ENCODE measurements around the gene DHRS11.
A peak's percentile ranks its signal among the peaks of the same experiment; 100 is the strongest.

The DHRS11 gene

GRCh38 chr17:36608794-36609497 is 17.3 kb downstream of the DHRS11 start:
- H3K4me3 ChIP-seq (ENCODE audit: low read depth, low read length) = no peak overlapping the region
- DNase-seq (ENCODE audit: low read depth) = no peak
- TF ChIP-seq, protein P1, sequence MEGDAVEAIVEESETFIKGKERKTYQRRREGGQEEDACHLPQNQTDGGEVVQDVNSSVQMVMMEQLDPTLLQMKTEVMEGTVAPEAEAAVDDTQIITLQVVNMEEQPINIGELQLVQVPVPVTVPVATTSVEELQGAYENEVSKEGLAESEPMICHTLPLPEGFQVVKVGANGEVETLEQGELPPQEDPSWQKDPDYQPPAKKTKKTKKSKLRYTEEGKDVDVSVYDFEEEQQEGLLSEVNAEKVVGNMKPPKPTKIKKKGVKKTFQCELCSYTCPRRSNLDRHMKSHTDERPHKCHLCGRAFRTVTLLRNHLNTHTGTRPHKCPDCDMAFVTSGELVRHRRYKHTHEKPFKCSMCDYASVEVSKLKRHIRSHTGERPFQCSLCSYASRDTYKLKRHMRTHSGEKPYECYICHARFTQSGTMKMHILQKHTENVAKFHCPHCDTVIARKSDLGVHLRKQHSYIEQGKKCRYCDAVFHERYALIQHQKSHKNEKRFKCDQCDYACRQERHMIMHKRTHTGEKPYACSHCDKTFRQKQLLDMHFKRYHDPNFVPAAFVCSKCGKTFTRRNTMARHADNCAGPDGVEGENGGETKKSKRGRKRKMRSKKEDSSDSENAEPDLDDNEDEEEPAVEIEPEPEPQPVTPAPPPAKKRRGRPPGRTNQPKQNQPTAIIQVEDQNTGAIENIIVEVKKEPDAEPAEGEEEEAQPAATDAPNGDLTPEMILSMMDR (IDR thresholded peaks at IDR 0.05; ENCODE audit: low read depth, low read length, missing control alignments) = peak; percentile 23

GRCh38 chr17:36609498-36609862 is 17.8 kb downstream of the DHRS11 start:
- TF ChIP-seq, protein P1 (IDR thresholded peaks at IDR 0.05; ENCODE audit: low read depth, low read length, missing control alignments) = no peak
- H3K4me3 ChIP-seq (ENCODE audit: low read depth, low read length) = no peak overlapping the region
- no peak for DNase-seq (ENCODE audit: low read depth)

DNA sequence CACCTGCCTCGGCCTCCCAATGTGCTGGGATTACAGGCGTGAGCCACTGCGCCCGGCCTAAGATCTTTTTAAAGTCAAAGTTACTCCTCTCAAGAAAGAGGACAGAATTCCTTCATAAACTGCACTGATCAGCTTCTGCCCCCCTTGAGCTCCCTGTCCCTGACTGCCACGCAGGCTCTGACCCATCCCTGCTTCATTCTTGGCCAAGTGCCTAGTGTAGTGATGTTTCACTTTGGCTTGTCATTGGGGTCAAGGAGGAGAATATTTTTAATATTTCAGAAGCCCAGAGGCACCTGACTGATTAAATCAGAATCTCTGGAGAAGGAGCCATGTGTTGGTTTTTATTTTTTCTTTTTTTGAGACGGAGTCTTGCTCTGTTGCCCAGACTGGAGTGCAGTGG is 18.8 kb downstream of the DHRS11 start:
- DNase-seq (ENCODE audit: low read depth) = no peak
- no peak overlapping the region for H3K4me3 ChIP-seq (ENCODE audit: low read depth, low read length)
- TF ChIP-seq, protein P1 (IDR thresholded peaks at IDR 0.05; ENCODE audit: low read depth, low read length, missing control alignments) = no peak

GRCh38 chr17:36611345-36612072 is 19.8 kb downstream of the DHRS11 start:
- H3K4me3 ChIP-seq (ENCODE audit: low read depth, low read length) = no peak overlapping the region
- no peak for DNase-seq (ENCODE audit: low read depth)
- TF ChIP-seq, protein P1 (IDR thresholded peaks at IDR 0.05; ENCODE audit: low read depth, low read length, missing control alignments) = no peak

DNA sequence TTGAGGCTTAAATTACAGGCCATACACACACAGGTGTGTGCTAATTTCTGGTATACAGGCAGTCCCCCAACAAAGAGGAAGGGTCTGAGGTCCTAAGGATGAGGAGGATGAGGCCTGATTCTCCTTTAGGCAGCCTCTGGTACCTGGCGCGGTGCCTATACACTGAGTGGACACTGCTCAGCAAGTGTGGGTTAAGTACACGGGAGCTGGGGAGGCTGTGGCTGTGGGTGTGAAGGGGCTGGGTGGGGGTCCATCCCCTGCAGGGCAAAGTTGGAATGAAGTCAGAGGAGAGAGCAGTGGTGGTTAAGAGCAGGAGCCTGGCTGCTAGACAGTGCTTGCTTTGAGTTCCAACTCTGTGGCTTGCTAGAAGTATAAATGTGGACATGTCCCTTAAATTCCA is 20.6 kb downstream of the DHRS11 start:
- no peak overlapping the region for H3K4me3 ChIP-seq (ENCODE audit: low read depth, low read length)
- DNase-seq (ENCODE audit: low read depth) = no peak
- TF ChIP-seq, protein P1 (IDR thresholded peaks at IDR 0.05; ENCODE audit: low read depth, low read length, missing control alignments) = no peak

DNA sequence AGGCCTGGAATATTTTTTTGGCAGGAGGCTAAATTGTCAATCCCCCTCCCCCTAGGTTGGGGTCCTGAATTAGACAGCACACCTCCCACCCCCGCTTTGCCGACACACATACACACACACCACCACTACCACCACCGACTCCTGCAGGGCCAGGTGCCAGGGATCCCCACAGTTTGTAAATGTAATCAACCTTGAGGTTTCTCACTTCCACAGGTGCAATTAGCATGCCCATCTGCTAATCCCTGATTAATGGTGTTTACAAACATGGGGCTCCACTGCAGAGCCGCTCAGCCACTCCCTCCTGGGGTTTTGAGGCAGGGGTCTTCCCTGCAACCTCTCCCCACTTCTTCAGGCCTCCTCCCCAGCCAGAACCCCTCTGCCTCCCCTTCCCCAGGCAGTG is 21.5 kb downstream of the DHRS11 start:
- DNase-seq (ENCODE audit: low read depth) = no peak
- TF ChIP-seq, protein P1 (IDR thresholded peaks at IDR 0.05; ENCODE audit: low read depth, low read length, missing control alignments) = no peak
- no peak overlapping the region for H3K4me3 ChIP-seq (ENCODE audit: low read depth, low read length)
